GM23338 (cell line): ENCODE measurements around the gene DIAPH1. TPM values are rescaled to one million over a fixed set of nuclear protein-coding genes. Genes with fewer than 3 reads are reported as not detected.

Experiments
- EZH2phosphoT487 ChIP-seq: fragments of 200-600 bp; sonication (generic); IDR thresholded peaks from one replicate; pipeline ENCODE4 v1.8.1; 2018; ENCODE audit warnings: antibody characterized with exemption; ENCODE audit not compliant: unreplicated experiment
- NANOG ChIP-seq: IDR thresholded peaks from 2 replicates; pipeline ENCODE4 v1.6.1; 2016; ENCODE audit warnings: antibody characterized with exemption, borderline replicate concordance
- POLR2AphosphoS5 ChIP-seq: IDR thresholded peaks from 2 replicates; pipeline ENCODE4 v1.6.1; 2016; ENCODE audit warnings: antibody characterized with exemption, low read depth
- ZNF114 ChIP-seq: fragments of 250-450 bp; sonication (Bioruptor Pico); IDR thresholded peaks from 2 replicates; pipeline ENCODE4 v1.5.0; 2020; ENCODE audit warnings: mild to moderate bottlenecking, moderate library complexity
- ZNF331 ChIP-seq: fragments of 250-450 bp; sonication (Bioruptor Pico); IDR thresholded peaks from 2 replicates; pipeline ENCODE4 v1.5.0; 2020; ENCODE audit warnings: low read depth, mild to moderate bottlenecking, moderate library complexity
- polyA plus RNA-seq: library from polyadenylated mRNA; unstranded; fragments of >200 nt; fragmentation: Nextera tagmentation; extraction: Ambion mirVana; gene quantifications from 2 replicates; pipeline ENCODE4 v1.2.1, GENCODE V29; 2016
- total RNA-seq: library from RNA; depleted of rRNA; stranded (reverse); fragments of >200 nt; shearing (Covaris generic); gene quantifications from 2 replicates; pipeline ENCODE4 v1.2.3, GENCODE V29; 2014
- TF ChIP-seq, protein P1 (sequence below): fragments of 250-450 bp; sonication (Bioruptor Pico); IDR thresholded peaks from 2 replicates; pipeline ENCODE4 v1.5.0; 2020; ENCODE audit warnings: mild to moderate bottlenecking, moderate library complexity
- TF ChIP-seq, protein P2 (sequence below): IDR thresholded peaks from one replicate; pipeline ENCODE4 v1.6.1; 2018; ENCODE audit warnings: antibody characterized with exemption; ENCODE audit not compliant: unreplicated experiment

The DIAPH1 gene
- total and polyA plus RNA-seq, 2 experiments from 2014 or later: 42.9 to 104 TPM

- TF ChIP-seq, protein P1, sequence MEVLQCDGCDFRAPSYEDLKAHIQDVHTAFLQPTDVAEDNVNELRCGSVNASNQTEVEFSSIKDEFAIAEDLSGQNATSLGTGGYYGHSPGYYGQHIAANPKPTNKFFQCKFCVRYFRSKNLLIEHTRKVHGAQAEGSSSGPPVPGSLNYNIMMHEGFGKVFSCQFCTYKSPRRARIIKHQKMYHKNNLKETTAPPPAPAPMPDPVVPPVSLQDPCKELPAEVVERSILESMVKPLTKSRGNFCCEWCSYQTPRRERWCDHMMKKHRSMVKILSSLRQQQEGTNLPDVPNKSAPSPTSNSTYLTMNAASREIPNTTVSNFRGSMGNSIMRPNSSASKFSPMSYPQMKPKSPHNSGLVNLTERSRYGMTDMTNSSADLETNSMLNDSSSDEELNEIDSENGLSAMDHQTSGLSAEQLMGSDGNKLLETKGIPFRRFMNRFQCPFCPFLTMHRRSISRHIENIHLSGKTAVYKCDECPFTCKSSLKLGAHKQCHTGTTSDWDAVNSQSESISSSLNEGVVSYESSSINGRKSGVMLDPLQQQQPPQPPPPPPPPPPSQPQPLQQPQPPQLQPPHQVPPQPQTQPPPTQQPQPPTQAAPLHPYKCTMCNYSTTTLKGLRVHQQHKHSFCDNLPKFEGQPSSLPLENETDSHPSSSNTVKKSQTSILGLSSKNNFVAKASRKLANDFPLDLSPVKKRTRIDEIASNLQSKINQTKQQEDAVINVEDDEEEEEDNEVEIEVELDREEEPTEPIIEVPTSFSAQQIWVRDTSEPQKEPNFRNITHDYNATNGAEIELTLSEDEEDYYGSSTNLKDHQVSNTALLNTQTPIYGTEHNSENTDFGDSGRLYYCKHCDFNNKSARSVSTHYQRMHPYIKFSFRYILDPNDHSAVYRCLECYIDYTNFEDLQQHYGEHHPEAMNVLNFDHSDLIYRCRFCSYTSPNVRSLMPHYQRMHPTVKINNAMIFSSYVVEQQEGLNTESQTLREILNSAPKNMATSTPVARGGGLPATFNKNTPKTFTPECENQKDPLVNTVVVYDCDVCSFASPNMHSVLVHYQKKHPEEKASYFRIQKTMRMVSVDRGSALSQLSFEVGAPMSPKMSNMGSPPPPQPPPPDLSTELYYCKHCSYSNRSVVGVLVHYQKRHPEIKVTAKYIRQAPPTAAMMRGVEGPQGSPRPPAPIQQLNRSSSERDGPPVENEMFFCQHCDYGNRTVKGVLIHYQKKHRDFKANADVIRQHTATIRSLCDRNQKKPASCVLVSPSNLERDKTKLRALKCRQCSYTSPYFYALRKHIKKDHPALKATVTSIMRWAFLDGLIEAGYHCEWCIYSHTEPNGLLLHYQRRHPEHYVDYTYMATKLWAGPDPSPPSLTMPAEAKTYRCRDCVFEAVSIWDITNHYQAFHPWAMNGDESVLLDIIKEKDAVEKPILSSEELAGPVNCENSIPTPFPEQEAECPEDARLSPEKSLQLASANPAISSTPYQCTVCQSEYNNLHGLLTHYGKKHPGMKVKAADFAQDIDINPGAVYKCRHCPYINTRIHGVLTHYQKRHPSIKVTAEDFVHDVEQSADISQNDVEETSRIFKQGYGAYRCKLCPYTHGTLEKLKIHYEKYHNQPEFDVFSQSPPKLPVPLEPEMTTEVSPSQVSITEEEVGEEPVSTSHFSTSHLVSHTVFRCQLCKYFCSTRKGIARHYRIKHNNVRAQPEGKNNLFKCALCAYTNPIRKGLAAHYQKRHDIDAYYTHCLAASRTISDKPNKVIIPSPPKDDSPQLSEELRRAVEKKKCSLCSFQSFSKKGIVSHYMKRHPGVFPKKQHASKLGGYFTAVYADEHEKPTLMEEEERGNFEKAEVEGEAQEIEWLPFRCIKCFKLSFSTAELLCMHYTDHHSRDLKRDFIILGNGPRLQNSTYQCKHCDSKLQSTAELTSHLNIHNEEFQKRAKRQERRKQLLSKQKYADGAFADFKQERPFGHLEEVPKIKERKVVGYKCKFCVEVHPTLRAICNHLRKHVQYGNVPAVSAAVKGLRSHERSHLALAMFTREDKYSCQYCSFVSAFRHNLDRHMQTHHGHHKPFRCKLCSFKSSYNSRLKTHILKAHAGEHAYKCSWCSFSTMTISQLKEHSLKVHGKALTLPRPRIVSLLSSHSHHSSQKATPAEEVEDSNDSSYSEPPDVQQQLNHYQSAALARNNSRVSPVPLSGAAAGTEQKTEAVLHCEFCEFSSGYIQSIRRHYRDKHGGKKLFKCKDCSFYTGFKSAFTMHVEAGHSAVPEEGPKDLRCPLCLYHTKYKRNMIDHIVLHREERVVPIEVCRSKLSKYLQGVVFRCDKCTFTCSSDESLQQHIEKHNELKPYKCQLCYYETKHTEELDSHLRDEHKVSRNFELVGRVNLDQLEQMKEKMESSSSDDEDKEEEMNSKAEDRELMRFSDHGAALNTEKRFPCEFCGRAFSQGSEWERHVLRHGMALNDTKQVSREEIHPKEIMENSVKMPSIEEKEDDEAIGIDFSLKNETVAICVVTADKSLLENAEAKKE: no peak
- TF ChIP-seq EZH2phosphoT487 (no peak), POLR2AphosphoS5 (no peak), NANOG (no peak), ZNF331 (CRISPR knock-in tag) (no peak), ZNF114 (no peak)
- TF ChIP-seq, protein P2, sequence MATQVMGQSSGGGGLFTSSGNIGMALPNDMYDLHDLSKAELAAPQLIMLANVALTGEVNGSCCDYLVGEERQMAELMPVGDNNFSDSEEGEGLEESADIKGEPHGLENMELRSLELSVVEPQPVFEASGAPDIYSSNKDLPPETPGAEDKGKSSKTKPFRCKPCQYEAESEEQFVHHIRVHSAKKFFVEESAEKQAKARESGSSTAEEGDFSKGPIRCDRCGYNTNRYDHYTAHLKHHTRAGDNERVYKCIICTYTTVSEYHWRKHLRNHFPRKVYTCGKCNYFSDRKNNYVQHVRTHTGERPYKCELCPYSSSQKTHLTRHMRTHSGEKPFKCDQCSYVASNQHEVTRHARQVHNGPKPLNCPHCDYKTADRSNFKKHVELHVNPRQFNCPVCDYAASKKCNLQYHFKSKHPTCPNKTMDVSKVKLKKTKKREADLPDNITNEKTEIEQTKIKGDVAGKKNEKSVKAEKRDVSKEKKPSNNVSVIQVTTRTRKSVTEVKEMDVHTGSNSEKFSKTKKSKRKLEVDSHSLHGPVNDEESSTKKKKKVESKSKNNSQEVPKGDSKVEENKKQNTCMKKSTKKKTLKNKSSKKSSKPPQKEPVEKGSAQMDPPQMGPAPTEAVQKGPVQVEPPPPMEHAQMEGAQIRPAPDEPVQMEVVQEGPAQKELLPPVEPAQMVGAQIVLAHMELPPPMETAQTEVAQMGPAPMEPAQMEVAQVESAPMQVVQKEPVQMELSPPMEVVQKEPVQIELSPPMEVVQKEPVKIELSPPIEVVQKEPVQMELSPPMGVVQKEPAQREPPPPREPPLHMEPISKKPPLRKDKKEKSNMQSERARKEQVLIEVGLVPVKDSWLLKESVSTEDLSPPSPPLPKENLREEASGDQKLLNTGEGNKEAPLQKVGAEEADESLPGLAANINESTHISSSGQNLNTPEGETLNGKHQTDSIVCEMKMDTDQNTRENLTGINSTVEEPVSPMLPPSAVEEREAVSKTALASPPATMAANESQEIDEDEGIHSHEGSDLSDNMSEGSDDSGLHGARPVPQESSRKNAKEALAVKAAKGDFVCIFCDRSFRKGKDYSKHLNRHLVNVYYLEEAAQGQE: no peak
These were observed 100.2 kb downstream of the DIAPH1 start (continued) for GRCh38 chr5:141518618-141519015.
